Activated CD4-positive, alpha-beta T cell treated with anti-CD3 and anti-CD28 coated beads for 4 hours (primary cell): ENCODE measurements around the gene TSPAN15.

Experiments used
- DNase-seq, 2 donors: peaks; one replicate each; pipeline ENCODE4 v3.0.0-alpha.2; 2020

The TSPAN15 gene

DNA sequence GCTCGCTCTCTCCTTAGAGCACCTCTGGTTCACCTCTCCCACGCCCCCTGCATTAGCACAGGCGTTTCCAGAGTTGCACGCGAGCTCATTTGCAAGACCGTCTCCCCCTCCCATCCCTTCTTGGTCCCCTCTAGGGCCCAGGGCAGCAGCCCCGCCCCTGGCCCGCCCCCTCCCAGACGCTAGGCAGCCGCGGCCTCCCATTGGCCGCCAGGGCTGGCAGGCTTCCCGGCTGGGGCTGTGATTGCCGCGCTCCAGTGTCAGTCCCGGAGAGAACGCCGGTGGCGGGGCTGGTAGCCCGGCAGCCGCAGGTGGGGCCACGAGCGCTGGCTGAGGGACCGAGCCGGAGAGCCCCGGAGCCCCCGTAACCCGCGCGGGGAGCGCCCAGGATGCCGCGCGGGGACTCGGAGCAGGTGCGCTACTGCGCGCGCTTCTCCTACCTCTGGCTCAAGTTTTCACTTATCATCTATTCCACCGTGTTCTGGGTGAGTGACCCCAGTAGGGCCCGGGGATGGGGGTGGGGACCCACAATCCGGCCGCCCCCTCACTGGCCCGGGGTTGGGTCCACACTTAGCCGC, at the start of gene TSPAN15:
Gene TSPAN15, plus strand, starts transcription at position 257 of the 575 bp plus-strand sequence. Its CDS starts 130 bp downstream, at position 387.
- DNase-seq, result peak; percentile 73 to 76

DNA sequence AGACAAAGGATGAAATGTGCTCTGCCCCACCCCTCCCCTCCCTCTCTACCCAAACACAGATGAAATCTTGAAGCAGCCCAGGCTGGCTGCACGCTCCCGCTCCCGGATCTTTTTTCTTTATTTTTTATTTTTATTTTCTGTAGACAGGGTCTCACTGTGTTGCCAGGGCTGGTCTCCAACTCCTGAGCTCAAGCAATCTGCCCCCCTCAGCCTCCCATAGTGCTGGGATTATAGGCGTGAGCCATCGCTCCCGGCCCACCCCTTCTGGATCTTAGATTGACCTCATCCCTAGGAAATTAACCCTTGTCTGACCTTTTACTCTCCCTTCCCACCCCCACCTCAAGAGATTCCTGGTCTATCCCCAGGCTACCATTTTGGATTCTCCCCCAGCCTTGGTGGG, 48.9 kb upstream of the TSPAN15 start:
- DNase-seq, result no peak

DNA sequence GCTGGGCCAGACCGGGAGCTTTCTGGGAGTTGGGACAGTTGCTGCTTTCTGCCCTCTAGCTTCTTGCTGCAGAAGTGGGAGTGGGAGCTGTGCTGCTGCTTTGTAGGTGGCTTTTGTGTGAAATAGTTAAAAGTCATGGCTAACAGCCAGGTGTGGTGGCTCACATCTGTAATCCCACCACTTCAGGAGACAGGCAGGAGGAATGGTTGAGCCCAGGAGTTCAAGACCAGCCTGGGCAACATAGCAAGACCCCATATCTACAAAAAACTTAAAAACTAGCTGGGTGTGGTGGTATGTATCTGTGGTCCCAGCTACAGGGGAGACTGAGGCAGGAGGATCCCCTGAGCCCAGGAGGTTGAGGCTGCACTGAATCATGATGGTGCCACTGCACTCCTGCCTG, 48.2 kb upstream of the TSPAN15 start:
- DNase-seq, result no peak

DNA sequence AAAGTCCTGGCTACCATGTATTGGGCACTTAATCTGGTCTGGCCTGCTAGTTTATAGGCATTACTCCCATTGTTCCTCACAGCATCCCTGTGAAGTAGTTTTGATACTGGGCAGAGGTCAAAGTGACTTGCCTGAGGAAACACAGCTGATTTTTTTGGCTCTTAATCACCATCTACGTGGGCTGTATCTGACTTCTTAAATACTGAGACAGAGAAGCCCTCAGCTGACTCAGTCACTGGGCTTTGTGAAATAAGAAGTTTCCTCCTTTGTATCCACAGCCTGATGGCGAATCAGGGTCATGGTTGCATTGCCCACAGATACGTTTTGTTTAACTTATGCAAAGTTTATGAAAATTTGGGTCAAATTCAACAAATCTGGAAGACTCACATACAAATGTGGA, 47.7 kb upstream of the TSPAN15 start:
- no peak for DNase-seq

DNA sequence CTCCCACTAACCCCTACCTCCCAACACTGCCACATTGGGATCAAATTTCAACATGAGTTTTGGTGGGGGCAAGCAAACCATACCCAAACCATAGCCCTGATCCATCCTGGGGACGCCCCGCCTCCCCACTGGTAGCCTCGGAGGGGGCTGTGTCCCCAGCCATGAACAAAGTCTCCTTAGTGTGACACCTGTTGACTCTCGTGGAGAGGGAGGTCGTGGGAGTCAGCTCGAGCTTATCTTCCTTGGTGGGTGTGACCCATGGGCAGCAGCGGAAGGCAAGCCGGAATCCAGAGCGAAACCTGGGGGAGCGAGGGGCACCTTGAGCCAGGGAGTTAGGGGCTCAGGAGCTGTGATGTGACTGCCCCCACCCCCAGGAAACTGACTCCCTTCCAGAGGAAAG, 46.5 kb upstream of the TSPAN15 start:
- DNase-seq, result no peak

DNA sequence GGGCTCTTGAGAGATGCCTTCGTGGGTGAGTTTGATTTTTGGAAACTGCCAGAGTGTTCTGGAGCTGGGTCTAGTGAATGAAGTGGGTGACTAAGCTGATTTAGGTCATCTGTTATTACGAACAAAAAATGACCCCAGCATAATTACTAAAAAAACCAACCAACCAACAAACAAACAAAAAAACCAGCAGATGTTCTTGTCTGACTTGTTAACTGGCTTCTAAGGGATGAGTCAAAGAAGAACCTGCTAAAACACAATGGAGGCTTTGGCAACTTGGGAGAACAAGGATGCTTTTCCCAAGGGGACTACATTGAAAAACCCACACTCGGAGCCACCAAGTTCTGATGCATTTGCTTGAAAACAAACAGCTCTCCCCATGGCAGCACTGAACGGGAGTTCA, 46.0 kb upstream of the TSPAN15 start:
- no peak for DNase-seq

DNA sequence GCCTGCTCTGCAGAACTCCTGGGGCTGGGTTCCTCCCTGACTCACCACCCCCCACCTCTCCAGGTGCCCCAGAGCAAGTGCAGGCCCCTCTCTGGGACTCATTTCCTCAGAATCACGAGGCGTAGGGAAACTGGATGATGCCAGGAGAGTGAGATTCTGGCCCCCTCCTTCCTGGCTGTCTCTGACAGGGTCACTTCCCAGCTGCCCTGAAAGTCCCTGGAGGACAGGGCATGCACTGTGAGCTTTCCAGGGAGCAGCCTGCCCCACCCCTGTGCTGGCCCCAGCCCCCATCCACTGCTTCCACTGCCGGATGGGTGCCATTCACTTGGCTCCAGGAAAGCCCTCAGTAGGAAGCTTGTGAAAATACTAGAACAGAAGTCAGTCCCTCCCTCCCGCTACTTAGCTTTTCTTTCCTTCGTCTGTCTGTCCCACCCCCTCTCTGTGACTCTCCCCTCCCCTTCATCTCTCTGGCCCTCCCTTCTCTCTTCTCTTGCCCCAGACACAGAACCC, 44.9 kb upstream of the TSPAN15 start:
- DNase-seq, result no peak

DNA sequence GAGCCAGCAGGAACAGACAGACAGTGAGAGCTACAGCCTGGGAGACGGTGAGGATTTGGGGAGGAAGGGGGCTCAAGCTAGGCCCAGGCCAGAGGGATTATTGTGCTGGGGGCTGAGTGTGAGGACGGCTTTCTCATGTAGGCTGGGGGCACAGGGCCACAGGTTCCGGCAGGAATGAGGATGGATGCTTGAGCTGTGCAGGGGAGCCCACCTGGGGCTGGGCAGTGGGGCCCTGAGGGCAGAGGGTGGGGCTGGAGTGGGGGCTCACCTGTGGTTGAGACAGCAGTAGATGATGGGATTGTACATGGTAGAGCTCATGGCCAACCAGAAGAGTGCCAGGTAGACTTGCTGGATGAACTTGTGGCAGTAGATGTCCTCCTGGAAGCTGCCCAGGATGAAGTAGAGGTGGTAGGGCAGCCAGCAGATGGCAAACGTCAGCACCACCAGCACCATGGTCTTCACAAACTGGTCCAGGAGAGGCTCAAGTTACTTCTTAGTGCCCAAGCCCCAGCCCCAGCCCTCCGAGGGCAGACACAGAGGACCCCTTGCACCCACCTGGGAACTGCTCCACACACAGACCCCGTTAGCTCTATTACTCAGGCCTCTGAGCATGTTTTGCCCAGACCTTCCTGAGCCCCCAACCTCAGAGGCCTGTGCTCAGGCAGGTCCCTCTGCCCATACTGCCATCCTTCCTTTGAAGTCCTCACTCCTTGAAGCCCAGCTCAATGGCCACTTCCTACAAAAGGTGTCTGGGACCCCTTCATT, 44.3 kb upstream of the TSPAN15 start:
- no peak for DNase-seq

DNA sequence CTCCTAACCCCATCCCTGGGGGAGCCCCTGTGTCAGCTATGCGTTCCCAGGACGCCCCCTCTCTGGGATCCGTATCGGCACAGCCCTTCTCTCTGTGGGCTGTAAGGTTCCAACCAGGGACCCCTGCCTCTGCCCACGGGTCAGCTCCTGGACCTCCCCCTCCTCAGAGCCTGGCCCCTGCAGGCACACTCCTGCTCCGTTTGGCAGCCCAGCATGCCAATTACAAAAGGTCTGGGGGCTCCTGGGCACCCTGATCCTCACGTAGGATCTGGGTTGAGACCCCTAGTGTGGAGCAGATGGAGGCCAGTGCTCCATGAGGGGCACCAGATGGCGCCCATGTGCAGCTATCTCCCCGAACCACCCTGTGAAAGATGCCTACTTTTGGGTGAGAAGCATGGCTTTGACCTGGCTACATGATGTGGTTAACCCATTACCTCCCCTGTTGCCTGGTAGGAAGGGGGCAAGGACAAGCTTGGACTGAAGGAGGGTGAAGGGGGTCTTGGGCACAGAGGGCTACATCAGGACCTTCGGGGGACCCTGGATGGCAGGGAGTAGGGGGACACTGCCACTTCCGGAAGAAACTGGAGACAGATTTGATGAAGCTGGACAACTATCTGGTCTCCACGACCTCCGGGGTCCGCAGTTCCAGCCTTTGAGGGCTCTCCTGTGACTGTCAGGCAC, 43.5 kb upstream of the TSPAN15 start:
- DNase-seq, result peak; percentile 23 to 32

DNA sequence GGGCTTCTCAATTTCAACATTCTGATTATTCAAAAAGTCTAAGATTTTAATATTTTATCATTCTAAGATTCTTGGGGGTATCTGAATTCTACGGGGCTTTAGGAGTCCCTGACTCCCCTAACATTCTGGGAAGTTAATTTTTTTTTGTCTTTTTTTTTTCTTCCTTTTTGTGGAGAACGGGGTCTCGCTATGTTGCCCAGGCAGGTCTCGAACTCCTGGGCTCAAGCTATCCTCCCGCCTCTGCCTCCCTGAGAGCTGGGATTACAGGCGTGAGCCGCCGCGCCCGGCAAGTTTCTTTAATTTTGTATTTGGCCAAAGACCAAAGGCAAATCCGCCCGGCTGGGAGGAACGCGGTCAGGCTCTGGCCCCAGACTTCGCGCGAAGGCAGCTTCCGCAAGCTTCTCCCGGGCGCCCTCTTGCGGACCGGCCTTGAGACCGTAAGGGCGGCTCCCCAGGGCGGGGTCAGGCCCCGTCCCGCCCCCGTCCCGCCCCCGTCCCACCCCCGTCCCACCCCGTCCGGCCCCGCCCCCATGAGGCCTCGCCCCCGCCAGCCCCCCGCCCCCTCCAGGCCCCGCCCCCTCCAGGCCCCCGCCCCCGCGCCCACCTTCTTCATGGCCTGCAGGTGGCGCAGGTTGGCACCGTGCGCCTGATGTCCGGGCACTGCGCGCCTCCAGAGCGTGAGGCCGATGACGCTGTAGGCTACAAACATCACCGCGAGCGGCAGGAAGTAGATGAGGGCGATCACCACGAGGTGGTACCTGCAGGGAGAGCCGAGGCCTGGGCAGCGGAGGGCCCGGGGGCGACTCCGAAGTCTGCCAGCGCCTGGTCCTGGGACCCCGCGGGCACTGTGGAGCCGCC, 42.7 kb upstream of the TSPAN15 start:
- DNase-seq, result peak; percentile 87 to 91

DNA sequence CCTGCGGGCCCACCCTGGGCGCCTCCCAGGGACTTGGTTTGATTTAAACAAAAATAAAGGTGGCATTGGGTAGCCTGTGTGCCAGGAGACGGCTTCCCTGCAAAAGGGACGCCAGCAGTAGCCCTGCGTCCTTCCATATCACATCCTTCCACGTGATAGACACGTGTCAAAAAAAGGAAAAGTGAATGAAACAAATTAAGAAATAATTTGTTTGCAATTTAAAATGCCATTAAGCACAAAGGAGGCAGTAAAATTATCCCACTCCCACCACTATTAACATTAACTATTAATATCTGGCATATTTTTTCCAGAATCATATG, 42.1 kb upstream of the TSPAN15 start:
- DNase-seq, result no peak

DNA sequence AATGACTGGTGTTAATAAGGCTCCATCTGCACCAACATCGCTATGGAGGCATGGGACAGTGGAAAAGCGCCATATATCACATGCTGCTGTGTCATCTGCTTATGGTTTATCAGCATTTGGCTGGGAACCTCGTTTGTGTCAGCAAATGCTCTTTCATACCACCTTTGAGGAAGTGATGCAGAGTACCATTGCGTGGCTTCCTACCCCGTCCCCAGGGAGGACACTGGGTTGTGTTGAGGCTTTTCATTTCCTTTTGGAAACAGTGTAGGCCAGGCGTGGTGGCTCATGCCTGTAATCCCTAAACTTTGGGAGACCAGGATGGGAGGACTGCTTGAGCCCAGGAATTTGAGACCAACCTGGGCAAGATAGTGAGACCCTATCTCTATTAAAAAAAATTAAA, 41.3 kb upstream of the TSPAN15 start:
- DNase-seq, result no peak

DNA sequence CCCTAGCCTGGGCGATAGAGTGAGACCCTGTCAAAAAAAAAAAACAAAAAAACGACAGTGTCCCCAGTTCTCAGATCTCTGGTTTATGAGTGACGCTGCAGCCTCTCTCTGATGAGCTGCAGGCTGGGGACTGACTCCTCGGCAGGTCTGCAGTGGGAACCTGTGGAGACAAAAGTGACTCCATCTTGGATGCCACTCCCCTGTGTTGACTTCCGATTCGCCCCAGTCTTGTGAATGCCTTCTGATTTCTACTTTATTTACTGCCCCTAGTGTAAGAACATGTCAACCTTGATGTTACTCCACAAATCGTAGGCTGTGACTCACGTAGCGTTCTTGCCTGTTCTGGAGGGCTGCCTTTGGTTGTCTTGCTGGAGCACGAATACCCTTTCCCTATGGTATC, 40.8 kb upstream of the TSPAN15 start:
- DNase-seq, result no peak

DNA sequence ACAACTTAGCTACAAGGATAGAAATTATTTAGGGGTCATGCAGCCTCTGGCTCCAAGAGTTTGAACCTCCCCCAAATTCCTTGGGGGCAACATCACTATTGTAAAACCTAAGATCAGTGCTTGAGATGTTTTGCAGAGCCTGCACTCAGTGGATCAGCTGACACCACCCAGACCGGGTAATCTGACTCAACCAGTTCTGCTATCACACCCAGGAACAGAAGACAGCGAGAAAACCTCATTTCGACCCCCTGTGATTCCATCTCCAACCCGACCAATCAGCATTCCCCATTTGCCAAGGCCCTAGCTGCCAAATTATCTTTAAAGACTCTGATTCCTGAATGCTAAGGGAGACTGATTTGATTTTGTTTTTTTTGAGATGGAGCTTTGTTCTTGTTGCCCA, 39.8 kb upstream of the TSPAN15 start:
- DNase-seq, result no peak

DNA sequence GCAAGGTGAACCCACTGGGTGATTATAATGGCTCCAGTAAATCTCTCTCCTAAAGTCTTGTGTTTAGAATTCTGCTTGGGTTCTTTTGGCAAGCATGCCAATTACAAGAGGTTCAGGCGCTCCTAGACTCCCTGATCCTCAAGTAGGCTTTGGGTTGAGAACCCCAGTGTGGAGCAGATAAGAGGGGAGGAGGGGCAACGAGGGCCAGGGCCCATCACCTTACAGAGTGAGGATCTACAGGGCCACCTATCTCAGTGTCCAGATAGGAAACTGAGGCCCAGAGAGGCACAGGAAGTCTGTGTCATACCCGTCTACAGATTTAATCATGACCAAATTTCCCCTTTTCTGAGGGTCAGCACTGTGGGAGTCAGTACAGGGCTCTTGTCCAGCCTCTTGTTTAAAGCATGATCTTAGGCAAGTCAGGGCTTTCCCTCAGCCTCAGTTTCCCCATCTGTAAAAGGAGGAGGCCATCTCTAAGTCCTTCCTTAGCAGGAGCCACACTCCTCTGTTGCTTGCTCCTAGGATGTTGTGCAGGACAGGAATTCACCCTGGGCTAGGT, 39.0 kb upstream of the TSPAN15 start:
- DNase-seq, result no peak

DNA sequence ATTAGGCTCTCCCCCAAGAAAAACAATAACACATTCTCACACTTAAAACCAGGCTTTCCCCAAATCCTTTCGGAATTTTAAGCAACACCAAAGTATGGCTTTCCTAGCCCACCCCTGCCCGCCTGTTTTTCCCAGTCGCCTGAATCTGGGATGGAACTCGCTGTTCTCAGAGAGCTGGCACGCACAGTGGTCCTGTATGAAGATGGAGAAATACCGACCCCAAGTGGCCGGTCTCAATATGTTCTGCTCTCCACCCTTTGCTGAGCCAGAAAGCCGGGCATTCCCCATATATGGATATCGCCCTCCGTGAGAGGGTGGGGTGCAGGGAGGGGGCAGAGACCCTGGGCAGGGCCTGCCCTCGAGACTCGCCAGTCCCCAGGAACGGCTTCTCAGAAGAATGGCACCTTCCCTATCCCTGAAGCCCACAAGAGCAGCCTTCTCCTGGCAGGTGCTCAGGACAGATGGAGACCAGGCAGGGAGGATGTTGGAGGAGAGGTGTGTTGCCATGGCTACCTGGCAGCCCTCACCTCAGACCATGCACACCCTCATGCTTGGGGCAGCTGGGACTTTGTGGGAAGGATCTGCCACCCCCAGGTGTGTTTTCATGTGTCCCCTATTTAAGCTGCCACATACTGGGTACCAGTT, 37.9 kb upstream of the TSPAN15 start:
- DNase-seq, result peak; percentile 15 to 33

DNA sequence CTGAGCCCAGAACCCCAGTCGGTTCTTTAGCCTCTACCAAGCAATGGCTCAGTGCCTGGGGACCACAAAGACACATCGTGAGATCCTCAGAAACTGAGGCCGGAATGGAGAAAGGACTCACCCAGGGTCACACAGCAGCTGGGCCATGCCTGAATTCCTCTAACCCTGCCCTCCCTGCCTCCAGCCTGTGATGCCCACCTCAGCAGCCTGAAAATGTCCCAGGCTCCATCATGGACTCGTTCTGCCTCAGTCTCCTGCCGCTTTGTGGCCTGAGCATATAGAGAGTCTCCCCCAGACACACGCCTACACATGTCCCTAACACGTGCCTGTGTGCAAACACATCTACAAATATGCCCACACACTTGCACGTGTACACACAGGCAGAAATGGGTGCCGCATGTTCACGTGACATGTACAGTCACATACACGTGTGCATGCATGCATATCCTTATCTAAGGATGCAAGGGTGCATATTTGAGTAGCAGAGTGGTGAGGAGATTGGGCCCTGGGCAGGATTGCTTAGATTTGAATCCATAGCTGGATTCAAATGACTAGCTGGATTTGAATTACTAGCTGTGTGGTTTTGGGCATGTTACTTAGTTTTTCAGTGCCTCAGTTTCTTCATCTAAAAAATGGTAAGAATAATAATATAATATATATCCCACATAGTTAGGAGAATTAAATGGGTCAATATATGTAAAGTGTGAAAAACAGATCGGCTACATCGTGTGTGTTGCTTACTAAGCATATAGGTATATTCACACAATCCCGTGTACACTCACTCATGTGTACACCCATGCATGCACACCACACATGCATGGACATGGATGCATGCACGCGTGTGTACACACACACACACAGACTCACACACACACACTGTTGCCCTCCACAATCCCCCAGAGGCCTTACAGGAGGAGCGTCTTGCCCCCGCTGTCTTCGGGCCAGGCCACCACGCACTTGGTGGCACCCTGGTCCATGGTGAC, 36.9 kb upstream of the TSPAN15 start:
- no peak for DNase-seq

DNA sequence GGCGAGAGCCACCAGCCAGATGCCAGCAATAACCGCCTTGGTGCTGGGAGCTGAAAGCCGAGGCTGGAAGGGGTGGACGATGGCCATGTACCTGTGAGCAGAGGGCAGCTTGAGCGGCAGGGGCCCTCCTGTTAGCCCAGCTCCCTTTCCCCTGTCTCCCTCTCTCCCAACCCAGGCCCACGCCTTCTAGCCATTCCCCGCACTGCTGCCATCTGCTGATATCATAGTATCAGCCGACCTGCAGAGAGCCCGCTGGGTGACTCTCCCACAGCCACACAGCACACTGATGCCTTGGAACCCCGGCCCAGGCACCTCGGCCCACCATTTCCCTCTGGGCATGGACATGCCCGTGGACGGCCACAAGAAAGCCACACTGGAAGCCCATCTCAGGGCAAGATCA, 36.2 kb upstream of the TSPAN15 start:
- no peak for DNase-seq

DNA sequence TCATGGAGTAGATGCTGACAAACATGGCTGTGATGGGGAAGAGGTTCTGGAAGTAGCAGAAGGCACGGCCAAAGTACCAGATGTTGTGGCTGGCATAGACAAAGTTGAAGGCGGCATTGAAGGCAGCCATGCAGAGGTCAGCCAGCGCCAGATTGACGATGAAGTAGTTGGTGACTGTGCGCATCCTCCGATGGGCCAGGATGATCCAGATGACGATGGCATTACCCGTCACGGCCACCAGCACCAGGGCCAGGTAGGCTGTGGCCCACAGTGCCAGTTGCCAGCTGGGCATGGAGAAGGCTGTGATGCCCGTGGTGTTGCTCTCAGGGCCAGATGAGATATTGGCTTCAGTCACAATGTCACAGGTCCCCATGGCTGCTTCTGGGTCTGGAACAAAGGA, 35.3 kb upstream of the TSPAN15 start:
- no peak for DNase-seq

DNA sequence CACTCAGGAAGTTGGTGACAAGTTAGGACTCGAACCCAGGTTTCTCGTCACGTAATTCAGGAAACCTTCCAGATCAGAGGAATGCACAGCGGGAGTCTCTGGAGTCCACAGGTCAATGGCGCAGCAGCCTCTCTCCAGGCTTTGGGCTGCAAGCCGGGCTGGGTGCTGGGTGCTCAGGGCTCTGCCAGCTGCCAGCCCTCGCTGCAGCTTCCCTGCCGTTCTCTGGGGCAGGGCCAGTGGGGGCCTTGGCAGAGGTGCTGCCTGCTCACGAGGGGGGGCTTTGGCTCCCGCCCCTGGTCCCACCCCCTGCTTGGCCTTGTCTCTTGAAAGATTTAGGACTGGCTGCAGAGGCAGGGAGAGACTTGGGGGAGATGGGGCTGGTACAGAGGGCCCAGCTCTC, 34.6 kb upstream of the TSPAN15 start, which contains the start of gene TACR2:
Gene TACR2, minus strand, starts transcription at position 224 of the 400 bp plus-strand sequence. CDS start 595 bp downstream, outside the sequence.
- DNase-seq, result no peak

DNA sequence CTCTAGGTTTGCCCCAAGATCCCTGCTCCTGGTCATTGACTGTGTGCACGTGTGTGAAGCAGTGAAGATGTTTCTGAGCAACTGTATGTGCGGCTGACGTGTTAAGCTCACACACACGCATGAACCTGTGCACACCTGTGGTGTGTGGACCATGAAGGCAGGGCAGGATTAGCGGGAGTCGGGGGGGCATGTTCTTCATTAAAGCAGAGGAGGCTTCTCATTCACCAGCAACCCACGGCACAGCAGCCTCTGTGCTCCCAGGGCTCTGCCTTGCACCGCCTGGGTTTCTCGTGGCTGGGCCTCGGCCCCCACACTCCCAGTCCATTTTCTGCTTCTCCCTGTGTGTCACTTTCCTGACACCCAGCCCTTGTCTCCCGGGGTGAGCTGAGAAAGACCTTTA, 33.7 kb upstream of the TSPAN15 start:
- DNase-seq, result no peak
